Measurements from ENCODE around the gene ARHGAP44.

- no peak for TF ChIP-seq CTCF (conservative IDR thresholded peaks at IDR 0.05; ENCODE audit: low read length)
- no peak for TF ChIP-seq EZH2phosphoT487 (IDR thresholded peaks at IDR 0.05; ENCODE audit: borderline replicate concordance)
These were observed 174.2 kb downstream of the ARHGAP44 start for GRCh38 chr17:12963505-12963904.
